Measurements from ENCODE around the gene CNIH3. TPM values are rescaled to one million over a fixed set of nuclear protein-coding genes. Genes with fewer than 3 reads are reported as not detected.

The CNIH3 gene
- total and polyA plus RNA-seq, 2 of the 4 experiments (the other 2 are of a cell fraction): 2.0 to 2.9 TPM

- no peak for DNase-seq
- H3K9ac ChIP-seq (ENCODE audit: low read depth, low read length): no peak overlapping the region
- H2AK5ac ChIP-seq (ENCODE audit: low read depth, low read length): no peak overlapping the region
- no peak overlapping the region for H3K4ac ChIP-seq (ENCODE audit: low read depth, low read length)
- no CpG with 5 or more reads among the region's 3 CpGs for WGBS, 2 experiments (ENCODE audit: extremely low coverage in 2 of 2, insufficient read length in 1 of 2)
- H3K4me3 ChIP-seq (ENCODE audit: insufficient read depth, low read depth, low read length): no peak overlapping the region
- peak overlapping the region; percentile 11 for H2AFZ ChIP-seq (replicated peaks; ENCODE audit: low read length, poor library complexity)
- CTCF ChIA-PET: no interaction called here
- H3K4me1 ChIP-seq (ENCODE audit: control insufficient read depth, insufficient read depth, low read length): peaks cover 2% of the 10 kb centered on the region; the same call in 1 of the 2 replicates
- H4K91ac ChIP-seq (ENCODE audit: insufficient read depth, low read depth, low read length): no peak overlapping the region
- H3K27me3 ChIP-seq (ENCODE audit: control insufficient read depth, insufficient read depth, low read length): no peaks in the 10 kb centered on the region; the same call in 1 of the 2 replicates
- no peak overlapping the region for H2AK9ac ChIP-seq (replicated peaks; ENCODE audit: low read depth, low read length, poor library complexity)
- H3K27ac ChIP-seq (ENCODE audit: insufficient read depth, low read length): no peak overlapping the region
- no peak overlapping the region for H2BK120ac ChIP-seq (ENCODE audit: low read depth, low read length)
- intact Hi-C loops (cut with micrococcal nuclease): no loop called here
- H2BK20ac ChIP-seq (ENCODE audit: low read depth, low read length): no peak overlapping the region
- H3K36me3 ChIP-seq (ENCODE audit: control insufficient read depth, insufficient read depth, low read length): no peaks in the 10 kb centered on the region
- no peaks in the 10 kb centered on the region for H3K9me3 ChIP-seq (ENCODE audit: control insufficient read depth, insufficient read depth, low read length)
- in situ Hi-C loops (cut with MboI; ENCODE audit: low sequenced_read_pairs): no loop called here
- no peak overlapping the region for H2BK5ac ChIP-seq (ENCODE audit: low read depth, low read length, poor library complexity, severe bottlenecking)
- no peak overlapping the region for H3K23ac ChIP-seq (ENCODE audit: low read depth, low read length)
- no peaks in the 10 kb centered on the region for H3K9me1 ChIP-seq (ENCODE audit: insufficient read depth, low read length)
- H4K20me1 ChIP-seq (ENCODE audit: insufficient read depth, low read length): no peaks in the 10 kb centered on the region
- H3K4me2 ChIP-seq (ENCODE audit: low read depth, low read length): no peak overlapping the region
- H4K8ac ChIP-seq (ENCODE audit: low read depth in 2 of 2, low read length in 2 of 2): no peak overlapping the region
- no peak overlapping the region for H4K5ac ChIP-seq (ENCODE audit: low read depth, low read length)
- H3K18ac ChIP-seq (ENCODE audit: low read depth, low read length): no peak overlapping the region
- BruUV-seq (replicated peaks): no TSS peak
- no peak for ATAC-seq (ENCODE audit: low read depth)
- H2BK15ac ChIP-seq (ENCODE audit: low read depth, low read length): no peak overlapping the region
- POLR2A ChIA-PET (ENCODE audit: unreplicated experiment): no interaction called here
- TF ChIP-seq ELK1 (IDR thresholded peaks at IDR 0.05; ENCODE audit: borderline replicate concordance, low read depth, low read length) (no peak), FOS (IDR thresholded peaks at IDR 0.05; ENCODE audit: low read depth, low read length) (no peak), CEBPB (IDR thresholded peaks at IDR 0.05; ENCODE audit: low read depth, low read length) (no peak), BHLHE40 (IDR thresholded peaks at IDR 0.05; ENCODE audit: low read depth, low read length) (no peak), SMC3 (IDR thresholded peaks at IDR 0.05; ENCODE audit: low read depth, low read length) (no peak), MAZ (IDR thresholded peaks at IDR 0.05; ENCODE audit: borderline replicate concordance, low read depth, low read length) (no peak), CHD1 (IDR thresholded peaks at IDR 0.05; ENCODE audit: low read depth, low read length) (no peak), MXI1 (IDR thresholded peaks at IDR 0.05; ENCODE audit: borderline replicate concordance, low read depth, low read length) (no peak), NFE2L2 (IDR thresholded peaks at IDR 0.05; ENCODE audit: low read depth, low read length) (no peak), RCOR1 (IDR thresholded peaks at IDR 0.05; ENCODE audit: insufficient replicate concordance, low read length) (no peak), POLR2A (IDR thresholded peaks at IDR 0.05; ENCODE audit: low read depth, low read length) (no peak), RAD21 (IDR thresholded peaks at IDR 0.05; ENCODE audit: low read length) (no peak), RFX5 (IDR thresholded peaks at IDR 0.05; ENCODE audit: low read depth, low read length) (no peak)
- TF ChIP-seq, protein P1, sequence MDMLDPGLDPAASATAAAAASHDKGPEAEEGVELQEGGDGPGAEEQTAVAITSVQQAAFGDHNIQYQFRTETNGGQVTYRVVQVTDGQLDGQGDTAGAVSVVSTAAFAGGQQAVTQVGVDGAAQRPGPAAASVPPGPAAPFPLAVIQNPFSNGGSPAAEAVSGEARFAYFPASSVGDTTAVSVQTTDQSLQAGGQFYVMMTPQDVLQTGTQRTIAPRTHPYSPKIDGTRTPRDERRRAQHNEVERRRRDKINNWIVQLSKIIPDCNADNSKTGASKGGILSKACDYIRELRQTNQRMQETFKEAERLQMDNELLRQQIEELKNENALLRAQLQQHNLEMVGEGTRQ (IDR thresholded peaks at IDR 0.05; ENCODE audit: low read depth, low read length): no peak
- no peak overlapping the region for H3K14ac ChIP-seq (replicated peaks; ENCODE audit: low read depth, low read length)
- H3K56ac ChIP-seq (ENCODE audit: extremely low read depth, insufficient read depth, low read length): no peak overlapping the region
- peaks cover 0 to 13% of the 10 kb centered on the region in 2 experiments; a peak in 1 of 4 replicates for H3K79me1 ChIP-seq (ENCODE audit: low read depth in 1 of 2, low read length in 2 of 2)
- dilution Hi-C loops (cut with HindIII; ENCODE audit: low sequenced_read_pairs, unreplicated experiment): no loop called here
These were observed 52.9 kb downstream of the CNIH3 start for GRCh38 chr1:224668984-224669383.

Measured in IMR-90 (cell line).